Thyroid gland (tissue), 4 donors: ENCODE data around the gene ARHGDIB.

ENCODE experiments used
- POLR2A ChIP-seq, 2 donors: fragments of 450-650 bp; IDR thresholded peaks; one replicate each; pipeline ENCODE4 v1.6.1; 2017; ENCODE audit warnings: antibody characterized with exemption in 2 of 2, mild to moderate bottlenecking in 2 of 2, moderate library complexity in 1 of 2
- TF ChIP-seq, protein P1 (sequence below), 6 experiments: fragments of 200-600 bp in 3 of 6; fragments of 450-650 bp in 3 of 6; sonication (generic) in 3 of 6; IDR thresholded peaks; one replicate each; pipeline ENCODE4 v1.5.1; 2016 to 2019; ENCODE audit warnings: antibody characterized with exemption in 6 of 6, mild to moderate bottlenecking in 2 of 6, inconsistent platforms in 1 of 6, moderate library complexity in 1 of 6

DNA sequence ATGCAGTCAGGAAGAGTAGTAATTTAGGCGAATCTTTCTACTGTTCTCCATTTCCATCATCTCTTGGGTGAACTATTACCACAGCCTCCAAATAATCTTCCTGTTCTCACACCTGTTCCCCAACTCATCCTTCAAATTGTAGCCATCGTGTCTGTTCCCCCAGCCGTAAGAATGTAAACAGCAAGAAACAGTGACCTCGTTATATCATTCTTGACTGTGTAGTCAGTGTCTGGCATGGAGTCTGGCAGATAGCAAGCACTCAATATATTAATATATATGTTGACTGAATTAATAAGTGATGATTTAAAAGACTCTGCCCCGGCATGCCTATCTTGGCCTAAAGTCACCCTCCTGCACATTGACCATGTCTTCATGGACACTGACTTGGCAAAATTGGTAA lies 31.7 kb upstream of the ARHGDIB start:
- TF ChIP-seq, protein P1, sequence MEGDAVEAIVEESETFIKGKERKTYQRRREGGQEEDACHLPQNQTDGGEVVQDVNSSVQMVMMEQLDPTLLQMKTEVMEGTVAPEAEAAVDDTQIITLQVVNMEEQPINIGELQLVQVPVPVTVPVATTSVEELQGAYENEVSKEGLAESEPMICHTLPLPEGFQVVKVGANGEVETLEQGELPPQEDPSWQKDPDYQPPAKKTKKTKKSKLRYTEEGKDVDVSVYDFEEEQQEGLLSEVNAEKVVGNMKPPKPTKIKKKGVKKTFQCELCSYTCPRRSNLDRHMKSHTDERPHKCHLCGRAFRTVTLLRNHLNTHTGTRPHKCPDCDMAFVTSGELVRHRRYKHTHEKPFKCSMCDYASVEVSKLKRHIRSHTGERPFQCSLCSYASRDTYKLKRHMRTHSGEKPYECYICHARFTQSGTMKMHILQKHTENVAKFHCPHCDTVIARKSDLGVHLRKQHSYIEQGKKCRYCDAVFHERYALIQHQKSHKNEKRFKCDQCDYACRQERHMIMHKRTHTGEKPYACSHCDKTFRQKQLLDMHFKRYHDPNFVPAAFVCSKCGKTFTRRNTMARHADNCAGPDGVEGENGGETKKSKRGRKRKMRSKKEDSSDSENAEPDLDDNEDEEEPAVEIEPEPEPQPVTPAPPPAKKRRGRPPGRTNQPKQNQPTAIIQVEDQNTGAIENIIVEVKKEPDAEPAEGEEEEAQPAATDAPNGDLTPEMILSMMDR (IDR thresholded peaks at IDR 0.05), result no peak
- no peak for TF ChIP-seq POLR2A (IDR thresholded peaks at IDR 0.05)
